DOHH2 (cell line): ENCODE results near the gene POLA2.
"Not testable (repeated sequence)": the region's sequence is repeated elsewhere in the genome, so short reads cannot be mapped to it uniquely, and the experiment has no call there.

Source experiments
- H3F3A ChIP-seq: fragments of 200-600 bp; sonication (generic), shearing (Covaris generic); 2 replicates; pipeline ENCODE4 v1.6.0; 2016; ENCODE audit warnings: antibody characterized with exemption, mild to moderate bottlenecking; ENCODE audit not compliant: control insufficient read depth, insufficient read depth
- H3K27ac ChIP-seq: fragments of 200-600 bp; sonication (generic); 2 replicates; pipeline ENCODE4 v1.5.1; 2014; ENCODE audit warnings: low read depth, mild to moderate bottlenecking, low read length, moderate library complexity
- H3K27me3 ChIP-seq: fragments of 200-600 bp; sonication (generic); 2 replicates; pipeline ENCODE4 v1.6.1; 2014; ENCODE audit warnings: mild to moderate bottlenecking, low read length, mixed read lengths; ENCODE audit not compliant: control insufficient read depth
- H3K36me3 ChIP-seq: fragments of 200-600 bp; sonication (generic); 2 replicates; pipeline ENCODE4 v1.6.1; 2014; ENCODE audit warnings: mild to moderate bottlenecking, low read length, moderate library complexity, mixed read lengths; ENCODE audit not compliant: control insufficient read depth
- H3K4me1 ChIP-seq: fragments of 200-600 bp; sonication (generic); 2 replicates; pipeline ENCODE4 v1.6.1; 2014; ENCODE audit warnings: mild to moderate bottlenecking, low read length, mixed read lengths; ENCODE audit not compliant: control insufficient read depth
- H3K4me2 ChIP-seq: fragments of 200-600 bp; sonication (generic); 2 replicates; pipeline ENCODE4 v1.6.0; 2014; ENCODE audit warnings: mild to moderate bottlenecking, low read length, moderate library complexity
- H3K4me3 ChIP-seq: fragments of 200-600 bp; sonication (generic); 2 replicates; pipeline ENCODE4 v1.5.1; 2014; ENCODE audit warnings: mild to moderate bottlenecking, low read length, mixed read lengths
- H3K79me2 ChIP-seq: fragments of 200-600 bp; sonication (generic); 2 replicates; pipeline ENCODE4 v1.6.1; 2014; ENCODE audit warnings: mild to moderate bottlenecking, low read length, mixed read lengths; ENCODE audit not compliant: control insufficient read depth
- H3K9me2 ChIP-seq: fragments of 200-600 bp; sonication (generic); replicated peaks from 2 replicates; pipeline ENCODE4 v1.6.1; 2014; ENCODE audit warnings: mild to moderate bottlenecking, low read length, mixed read lengths; ENCODE audit not compliant: control insufficient read depth
- H3K9me3 ChIP-seq: fragments of 200-600 bp; sonication (generic); 2 replicates; pipeline ENCODE4 v1.6.1; 2014; ENCODE audit warnings: antibody characterized with exemption, low read length, mixed read lengths; ENCODE audit not compliant: control insufficient read depth, insufficient read depth
- H4K20me1 ChIP-seq: fragments of 200-600 bp; sonication (generic); 2 replicates; pipeline ENCODE4 v1.6.0; 2014; ENCODE audit warnings: low read depth, mild to moderate bottlenecking, antibody characterized with exemption, low read length, moderate library complexity; ENCODE audit not compliant: control insufficient read depth, insufficient read depth
- CTCF ChIP-seq: fragments of 200-600 bp; sonication (generic); IDR thresholded peaks from one replicate; pipeline ENCODE4 v1.5.1; 2014; ENCODE audit warnings: antibody characterized with exemption, mild to moderate bottlenecking, low read depth, low read length; ENCODE audit not compliant: poor library complexity, severe bottlenecking
- EZH2phosphoT487 ChIP-seq: fragments of 200-600 bp; sonication (generic); IDR thresholded peaks from 2 replicates; pipeline ENCODE4 v1.6.1; 2017; ENCODE audit warnings: borderline replicate concordance, mild to moderate bottlenecking, antibody characterized with exemption, low read length, moderate library complexity, mixed read lengths

POLA2 gene

GRCh38 chr11:65242389-65242788 is 19.4 kb upstream of the POLA2 start:
- H3K79me2 ChIP-seq, result no peaks in the 10 kb centered on the region
- H3K27me3 ChIP-seq, result no peaks in the 10 kb centered on the region
- H3K9me2 ChIP-seq, result no peaks in the 10 kb centered on the region
- no peaks in the 10 kb centered on the region for H3K36me3 ChIP-seq
- H3F3A ChIP-seq, result no peaks in the 10 kb centered on the region
- no peaks in the 10 kb centered on the region for H4K20me1 ChIP-seq
- H3K4me1 ChIP-seq, result no peaks in the 10 kb centered on the region
- H3K9me3 ChIP-seq, result peaks cover 12% of the 10 kb centered on the region
- H3K4me2 ChIP-seq, result no peak overlapping the region
- H3K4me3 ChIP-seq, result no peak overlapping the region
- no peak for TF ChIP-seq EZH2phosphoT487
- no peak overlapping the region for H3K27ac ChIP-seq

DNA sequence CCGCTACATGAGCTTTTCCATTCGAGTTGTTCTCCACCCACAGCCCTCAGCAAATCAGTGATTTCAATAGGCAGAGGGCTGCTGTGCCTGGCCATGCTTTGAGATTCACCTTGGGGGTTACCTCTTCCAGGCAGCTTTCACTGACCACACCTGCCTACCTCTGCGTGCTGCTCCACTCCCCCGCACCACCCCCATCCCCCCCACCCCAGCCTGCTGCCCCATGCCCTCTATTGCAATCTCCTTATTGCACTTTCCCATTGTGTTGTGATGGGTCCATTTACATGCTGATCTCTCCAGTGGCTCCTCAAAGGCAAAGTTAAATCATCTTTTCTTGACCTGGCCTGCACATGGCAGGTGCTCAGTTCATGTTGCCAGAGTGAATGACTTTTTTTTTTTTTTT is 18.0 kb upstream of the POLA2 start:
- no peaks in the 10 kb centered on the region for H3K9me2 ChIP-seq
- 0 out of 2 replicates have a peak, but pooled peaks cover 2% of the 10 kb centered on the region for H3K27me3 ChIP-seq
- no peaks in the 10 kb centered on the region for H3F3A ChIP-seq
- H3K4me3 ChIP-seq, result no peak overlapping the region
- no peak overlapping the region for H3K27ac ChIP-seq
- H3K4me2 ChIP-seq, result no peak overlapping the region
- H3K9me3 ChIP-seq, result peaks cover 12% of the 10 kb centered on the region
- TF ChIP-seq EZH2phosphoT487 (no peak), CTCF (no peak)
- no peaks in the 10 kb centered on the region for H3K79me2 ChIP-seq
- no peaks in the 10 kb centered on the region for H3K36me3 ChIP-seq
- H4K20me1 ChIP-seq, result no peaks in the 10 kb centered on the region
- no peaks in the 10 kb centered on the region for H3K4me1 ChIP-seq

- not testable (repeated sequence) for H3K79me2 ChIP-seq, H3K4me3 ChIP-seq, H3F3A ChIP-seq, H3K4me2 ChIP-seq, H3K27me3 ChIP-seq, H4K20me1 ChIP-seq, H3K4me1 ChIP-seq, H3K9me2 ChIP-seq, H3K36me3 ChIP-seq, H3K27ac ChIP-seq
- H3K9me3 ChIP-seq, result peaks cover 12% of the 10 kb centered on the region
Measured at GRCh38 chr11:65245046-65245445, 16.7 kb upstream of the POLA2 start.

- H3K27ac ChIP-seq, result no peak overlapping the region
- H3K36me3 ChIP-seq, result no peaks in the 10 kb centered on the region
- no peak overlapping the region for H3K4me3 ChIP-seq
- H3F3A ChIP-seq, result no peaks in the 10 kb centered on the region
- H3K4me2 ChIP-seq, result no peak overlapping the region
- 0 out of 2 replicates have a peak, but pooled peaks cover 2% of the 10 kb centered on the region for H3K27me3 ChIP-seq
- H3K4me1 ChIP-seq, result peaks cover 3% of the 10 kb centered on the region; the same call in 1 of the 2 replicates
- no peaks in the 10 kb centered on the region for H4K20me1 ChIP-seq
- H3K9me3 ChIP-seq, result peaks cover 12% of the 10 kb centered on the region
- H3K9me2 ChIP-seq, result no peaks in the 10 kb centered on the region
- no peak for TF ChIP-seq CTCF
- no peak for TF ChIP-seq EZH2phosphoT487
- H3K79me2 ChIP-seq, result no peaks in the 10 kb centered on the region
Measured at GRCh38 chr11:65246506-65246905, 15.3 kb upstream of the POLA2 start.

GRCh38 chr11:65248184-65248710 is 13.5 kb upstream of the POLA2 start:
- not testable (repeated sequence) for H3K36me3 ChIP-seq, H3K27me3 ChIP-seq, H3K27ac ChIP-seq, H3K4me2 ChIP-seq, H3K4me3 ChIP-seq, H3K79me2 ChIP-seq, H3K9me3 ChIP-seq, H4K20me1 ChIP-seq, H3K4me1 ChIP-seq, H3F3A ChIP-seq, H3K9me2 ChIP-seq
